GM12875 (cell line): Measurements from ENCODE around the gene CFAP54.

Experiments
- H3K4me3 ChIP-seq: one replicate; pipeline ENCODE4 v1.5.1; 2011; ENCODE audit warnings: low read depth, low read length, control low read depth
- CTCF ChIP-seq: IDR thresholded peaks from 2 replicates; pipeline ENCODE4 v1.5.1; 2011; ENCODE audit warnings: low read depth, mild to moderate bottlenecking, control low read depth, inconsistent platforms, low read length, moderate library complexity, borderline replicate concordance; ENCODE audit not compliant: insufficient read depth

Gene CFAP54

DNA sequence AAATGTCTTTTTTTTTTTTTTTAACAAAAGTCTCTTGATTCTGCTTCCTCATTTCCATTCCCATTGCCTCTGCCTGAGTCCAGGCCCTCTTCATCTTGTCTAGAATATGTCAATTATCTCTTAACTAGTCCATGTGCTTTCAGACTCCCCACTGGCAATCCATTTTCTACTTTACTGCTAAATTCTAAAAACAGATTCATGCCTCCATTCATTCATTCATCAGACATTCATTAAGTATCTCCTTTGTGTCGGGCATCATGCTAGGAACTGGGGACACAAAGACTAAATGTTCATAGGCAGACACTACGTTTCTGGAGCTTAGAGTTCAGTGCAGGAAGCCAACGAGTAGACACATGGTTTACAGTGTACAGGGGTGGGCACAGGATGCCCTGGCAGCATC, 408.0 kb downstream of the CFAP54 start:
- no peak for TF ChIP-seq CTCF
- H3K4me3 ChIP-seq, result no peak overlapping the region

GRCh38 chr12:96901175-96901574, 411.8 kb downstream of the CFAP54 start:
- no peak for TF ChIP-seq CTCF
- H3K4me3 ChIP-seq, result no peak overlapping the region

DNA sequence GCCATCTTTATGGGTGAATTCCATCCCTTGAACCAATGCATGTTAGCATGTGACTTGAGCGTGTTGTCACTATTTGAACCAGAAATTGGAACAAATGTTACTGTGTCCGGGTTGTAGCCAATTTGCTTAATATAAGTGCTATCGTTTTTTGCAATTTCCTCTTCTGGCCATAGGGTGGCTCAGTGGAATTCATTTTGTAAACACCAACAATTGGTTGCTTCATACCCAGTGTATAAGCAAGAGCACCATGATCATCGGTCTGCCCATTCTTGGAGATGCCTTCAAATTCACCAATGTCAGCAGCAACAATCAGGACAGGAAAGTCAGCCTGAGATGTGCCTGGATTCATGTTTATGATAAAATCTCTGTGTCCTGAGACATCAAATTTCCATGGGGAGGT, 412.7 kb downstream of the CFAP54 start:
- peak; percentile 15; the same call in 1 of the 2 replicates for TF ChIP-seq CTCF

GRCh38 chr12:96906498-96906848, 417.1 kb downstream of the CFAP54 start:
- no peak for TF ChIP-seq CTCF
- peak overlapping the region; percentile 94 for H3K4me3 ChIP-seq

More for the DNA sequence above, 412.7 kb downstream of the CFAP54 start:
- no peak overlapping the region for H3K4me3 ChIP-seq

DNA sequence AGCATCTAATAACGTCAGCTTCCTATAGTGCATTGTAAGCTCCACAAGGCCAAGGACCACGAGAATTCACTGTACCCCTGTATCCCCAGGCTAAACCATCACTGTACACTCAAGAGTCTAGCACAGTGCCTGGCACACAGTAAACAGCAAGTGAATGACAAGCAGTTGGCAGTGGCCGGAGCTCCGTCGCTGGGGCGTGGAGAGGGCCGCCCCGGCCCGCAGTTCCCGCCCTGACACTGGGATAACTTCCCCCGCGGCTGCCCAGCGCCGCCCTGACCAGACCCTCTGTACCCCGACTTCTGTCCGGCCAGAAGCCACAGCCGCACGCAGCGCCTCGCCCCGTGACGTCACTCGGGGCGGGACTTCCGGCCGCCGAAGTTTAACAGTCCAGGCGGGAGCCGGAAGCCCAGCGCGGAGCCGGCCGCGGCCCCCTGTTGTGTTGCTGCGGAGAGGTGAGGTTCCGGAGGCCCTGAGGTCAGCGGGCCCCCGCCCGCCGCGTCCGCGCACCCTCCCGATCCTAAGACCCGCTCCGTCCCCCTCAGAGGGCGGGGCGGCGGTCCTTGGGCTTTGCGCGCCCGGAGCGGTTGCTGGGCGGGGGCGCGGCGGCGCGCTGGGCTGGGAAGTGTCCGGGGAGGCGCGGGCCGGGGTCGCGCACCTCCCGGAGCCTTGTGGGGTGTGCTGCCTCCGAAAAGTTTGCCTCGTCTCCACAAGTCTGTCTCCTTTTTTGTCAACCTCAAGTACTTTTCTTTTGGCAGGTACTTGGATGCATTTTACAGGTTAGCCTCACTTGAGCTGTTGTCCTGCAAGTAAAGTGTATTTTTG, 417.7 kb downstream of the CFAP54 start, which contains the start of gene NEDD1:
Gene NEDD1, plus strand, starts transcription at position 409 of the 822 bp plus-strand sequence. CDS start 2,503 bp downstream, outside the sequence.
- TF ChIP-seq CTCF, result no peak
- peak within 1 kb of the TSS; percentile 94 for H3K4me3 ChIP-seq

GRCh38 chr12:96907671-96908422, 418.5 kb downstream of the CFAP54 start:
- peak overlapping the region; percentile 94 for H3K4me3 ChIP-seq
- TF ChIP-seq CTCF, result no peak

DNA sequence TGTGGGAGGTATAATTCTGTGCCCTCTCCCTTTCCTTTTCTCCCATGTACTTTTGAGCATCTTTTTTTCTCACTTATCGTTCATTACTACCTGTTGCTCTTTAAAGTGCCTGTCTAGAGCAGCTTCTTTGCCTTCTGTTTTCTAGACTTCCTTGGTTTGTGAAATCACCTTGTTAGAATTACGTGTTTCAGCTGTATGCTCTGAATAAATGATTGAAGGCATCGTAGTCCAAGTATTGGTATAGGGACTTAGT, 419.0 kb downstream of the CFAP54 start:
- peak overlapping the region; percentile 94 for H3K4me3 ChIP-seq
- no peak for TF ChIP-seq CTCF
